Endothelial cell of umbilical vein (primary cell): Measurements from ENCODE around the gene BSND. TPM values are rescaled to one million over a fixed set of nuclear protein-coding genes. Genes with fewer than 3 reads are reported as not detected.

Experiments used
- BruUV-seq: library from RNA; stranded (reverse); fragments of 400-500 nt; replicated peaks from 2 replicates; lab custom pipeline; 2021; lab: Mats Ljungman, UMichigan
- CTCF ChIA-PET: fragments of 300-600, 350-600 bp; sonication (Branson Sonifier 250); formaldehyde crosslinking; loops from one replicate; lab custom pipeline; 2021; ENCODE audit warnings: antibody characterized with exemption, inconsistent platforms; lab: Charles Lee
- POLR2A ChIA-PET: fragments of 300-600, 350-600 bp; sonication (Branson Sonifier 250); formaldehyde crosslinking; loops from one replicate; lab custom pipeline; 2021; ENCODE audit warnings: antibody characterized with exemption, inconsistent platforms; lab: Charles Lee
- DNase-seq: peaks from one replicate; pipeline ENCODE4 v3.0.0-alpha.2; 2011; ENCODE audit warnings: low read depth, low spot score
- FAIRE-seq: peaks from 2 replicates; lab custom pipeline; 2011; peaks lifted over from hg19 to GRCh38; lab: Jason Lieb, UNC
- H2AFZ ChIP-seq: 2 replicates; pipeline ENCODE4 v1.6.0; 2012; ENCODE audit warnings: low read depth, low read length, control low read depth, inconsistent platforms
- H3K27ac ChIP-seq: 2 replicates; pipeline ENCODE4 v1.5.1; 2011; ENCODE audit warnings: low read depth, mild to moderate bottlenecking, control low read depth, low read length, moderate library complexity; ENCODE audit not compliant: insufficient read depth
- H3K27me3 ChIP-seq, 2 experiments: 2 replicates each; pipeline versions ENCODE4 v1.6.0 to v1.6.1; 2011; ENCODE audit warnings: low read length in 2 of 2, mixed read lengths in 1 of 2; ENCODE audit not compliant: control insufficient read depth in 2 of 2, insufficient read depth in 2 of 2
- H3K36me3 ChIP-seq, 2 experiments: 2 replicates in 1 of 2; 3 replicates in 1 of 2; pipeline ENCODE4 v1.5.1; 2011; ENCODE audit warnings: low read length in 2 of 2, mild to moderate bottlenecking in 1 of 2, moderate library complexity in 1 of 2; ENCODE audit not compliant: control insufficient read depth in 2 of 2, insufficient read depth in 2 of 2; ENCODE audit errors: extremely low read depth in 1 of 2
- H3K4me1 ChIP-seq: 3 replicates; pipeline ENCODE4 v1.5.1; 2011; ENCODE audit warnings: mild to moderate bottlenecking, low read length; ENCODE audit not compliant: control insufficient read depth, insufficient read depth; ENCODE audit errors: extremely low read depth
- H3K4me2 ChIP-seq: 2 replicates; pipeline ENCODE4 v1.6.1; 2011; ENCODE audit warnings: low read length, control low read depth, mixed read lengths; ENCODE audit not compliant: insufficient read depth
- H3K4me3 ChIP-seq, 3 experiments: fragments of 200-600 bp in 1 of 3; sonication (generic), shearing (Covaris generic) in 1 of 3; replicated peaks in 1 of 3; 2 replicates each; pipeline ENCODE4 v1.5.1; 2011 to 2016; ENCODE audit warnings: control low read depth in 3 of 3, low read length in 3 of 3, mild to moderate bottlenecking in 2 of 3, inconsistent platforms in 1 of 3, low read depth in 1 of 3, moderate library complexity in 1 of 3; ENCODE audit not compliant: insufficient read depth in 1 of 3
- H3K79me2 ChIP-seq: 2 replicates; pipeline ENCODE4 v1.6.0; 2012; ENCODE audit warnings: low read length, inconsistent platforms; ENCODE audit not compliant: control insufficient read depth, insufficient read depth
- H3K9ac ChIP-seq: replicated peaks from 2 replicates; pipeline ENCODE3; 2011; ENCODE audit warnings: low read length, control low read depth; ENCODE audit not compliant: insufficient read depth; ENCODE audit errors: extremely low read depth
- H3K9me1 ChIP-seq: replicated peaks from 3 replicates; pipeline ENCODE4 v1.6.0; 2011; ENCODE audit warnings: mild to moderate bottlenecking, low read length; ENCODE audit not compliant: control insufficient read depth, insufficient read depth; ENCODE audit errors: extremely low read depth
- H3K9me3 ChIP-seq: replicated peaks from 2 replicates; pipeline ENCODE4 v1.5.1; 2012; ENCODE audit warnings: low read length, inconsistent platforms; ENCODE audit not compliant: control insufficient read depth, insufficient read depth
- H4K20me1 ChIP-seq: replicated peaks from 2 replicates; pipeline ENCODE3; 2011; ENCODE audit warnings: mild to moderate bottlenecking, low read length; ENCODE audit not compliant: control insufficient read depth, insufficient read depth; ENCODE audit errors: extremely low read depth
- FOS ChIP-seq: IDR thresholded peaks from 2 replicates; pipeline ENCODE4 v1.6.1; 2011; ENCODE audit warnings: mild to moderate bottlenecking, low read length, moderate library complexity, borderline replicate concordance; ENCODE audit not compliant: insufficient read depth
- GATA2 ChIP-seq: IDR thresholded peaks from 2 replicates; pipeline ENCODE4 v1.7.0; 2011; ENCODE audit warnings: low read depth, mild to moderate bottlenecking, moderate library complexity, mixed read lengths, low read length; ENCODE audit not compliant: insufficient read length, insufficient read depth
- JUN ChIP-seq: IDR thresholded peaks from 2 replicates; pipeline ENCODE4 v1.6.1; 2011; ENCODE audit warnings: borderline replicate concordance, low read depth; ENCODE audit not compliant: insufficient read length, insufficient read depth
- MYC ChIP-seq: IDR thresholded peaks from one replicate; pipeline ENCODE4 v1.6.1; 2011; ENCODE audit warnings: mild to moderate bottlenecking, low read depth, low read length
- POLR2A ChIP-seq: IDR thresholded peaks from 2 replicates; pipeline ENCODE4 v1.6.1; 2012; ENCODE audit warnings: low read depth, mild to moderate bottlenecking, control low read depth, low read length
- POLR2AphosphoS5 ChIP-seq: IDR thresholded peaks from 2 replicates; pipeline ENCODE4 v1.6.1; 2012; ENCODE audit warnings: low read depth, mild to moderate bottlenecking, control low read depth, low read length, moderate library complexity; ENCODE audit not compliant: insufficient read depth
- dilution Hi-C: fragments of 300-500 bp; cut with MboI; formaldehyde crosslinking; loops from one replicate; pipeline ENCODE4 v1.15.0; 2019; ENCODE audit warnings: low sequenced_read_pairs; ENCODE audit not compliant: extremely low pct_ligation_motif_present
- intact Hi-C: fragments of 100-400 bp; cut with micrococcal nuclease; formaldehyde crosslinking; loops from one replicate; pipeline ENCODE4 v1.10.0; 2022
- polyA plus RNA-seq, 4 experiments: library from polyadenylated mRNA; depleted of rRNA in 3 of 4; stranded (reverse) in 3 of 4; unstranded in 1 of 4; fragments of >200 nt; gene quantifications; 2 replicates each; pipeline versions ENCODE4 v1.2.1 to v1.2.3, GENCODE V29; 2011 to 2012; ENCODE audit warnings: missing spikeins in 1 of 4
- total RNA-seq: library from RNA; stranded (reverse); gene quantifications from 2 replicates; pipeline ENCODE4 v1.2.3, GENCODE V29; 2021
- TF ChIP-seq, protein P1 (sequence below), 2 donors: IDR thresholded peaks; 1 replicate in 1 of 2; 2 replicates in 1 of 2; pipeline ENCODE4 v1.5.1; 2011; ENCODE audit warnings: low read length in 2 of 2, mild to moderate bottlenecking in 2 of 2, moderate library complexity in 2 of 2, control low read depth in 1 of 2, inconsistent platforms in 1 of 2, low read depth in 1 of 2; ENCODE audit not compliant: insufficient read depth in 1 of 2; ENCODE audit errors: extremely low read depth in 1 of 2
- TF ChIP-seq, protein P2 (sequence below): IDR thresholded peaks from 2 replicates; pipeline ENCODE4 v1.6.1; 2011; ENCODE audit not compliant: insufficient read depth, insufficient read length

The BSND gene
- total and polyA plus RNA-seq, 2 donors (not counting 3 experiments of a cell fraction or from before 2014, with no cell fraction given): not detected

DNA sequence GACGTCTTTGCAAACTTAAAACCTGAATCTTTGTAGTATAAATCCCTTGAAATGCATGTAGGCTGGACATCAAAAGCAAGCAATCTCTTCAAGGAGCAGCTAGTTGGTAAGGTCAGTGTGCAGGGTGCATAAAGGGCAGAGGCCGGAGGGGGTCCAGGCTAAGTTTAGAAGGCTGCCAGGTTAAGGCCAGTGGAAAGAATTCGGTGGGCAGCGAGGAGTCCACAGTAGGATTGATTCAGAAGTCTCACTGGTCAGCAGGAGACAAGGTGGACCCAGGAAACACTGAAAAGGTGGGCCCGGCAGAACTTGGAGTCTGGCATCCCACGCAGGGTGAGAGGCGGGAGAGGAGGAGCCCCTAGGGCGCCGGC, 40.2 kb downstream of the BSND start:
- H3K9me1 ChIP-seq: no peaks in the 10 kb centered on the region
- H2AFZ ChIP-seq: no peak overlapping the region
- CTCF ChIA-PET: interaction anchor here (0.8 to 2.0 kb wide), 2 partner anchors 16 to 94 kb away, joined by 3 to 6 read pairs; no protein-coding TSS in a partner anchor
- dilution Hi-C loops: no loop called here
- no peak for DNase-seq
- no peak for FAIRE-seq
- no peak overlapping the region for H3K9ac ChIP-seq
- H3K36me3 ChIP-seq: no peaks in the 10 kb centered on the region
- H3K9me3 ChIP-seq: no peaks in the 10 kb centered on the region
- POLR2A ChIA-PET: no interaction called here
- BruUV-seq: no TSS peak
- H3K4me1 ChIP-seq: peaks cover 4% of the 10 kb centered on the region
- H3K4me2 ChIP-seq: no peak overlapping the region
- no peaks in the 10 kb centered on the region for H3K79me2 ChIP-seq
- no peak overlapping the region for H3K27ac ChIP-seq
- intact Hi-C loops: no loop called here
- no peak for TF ChIP-seq GATA2
- TF ChIP-seq, protein P1, sequence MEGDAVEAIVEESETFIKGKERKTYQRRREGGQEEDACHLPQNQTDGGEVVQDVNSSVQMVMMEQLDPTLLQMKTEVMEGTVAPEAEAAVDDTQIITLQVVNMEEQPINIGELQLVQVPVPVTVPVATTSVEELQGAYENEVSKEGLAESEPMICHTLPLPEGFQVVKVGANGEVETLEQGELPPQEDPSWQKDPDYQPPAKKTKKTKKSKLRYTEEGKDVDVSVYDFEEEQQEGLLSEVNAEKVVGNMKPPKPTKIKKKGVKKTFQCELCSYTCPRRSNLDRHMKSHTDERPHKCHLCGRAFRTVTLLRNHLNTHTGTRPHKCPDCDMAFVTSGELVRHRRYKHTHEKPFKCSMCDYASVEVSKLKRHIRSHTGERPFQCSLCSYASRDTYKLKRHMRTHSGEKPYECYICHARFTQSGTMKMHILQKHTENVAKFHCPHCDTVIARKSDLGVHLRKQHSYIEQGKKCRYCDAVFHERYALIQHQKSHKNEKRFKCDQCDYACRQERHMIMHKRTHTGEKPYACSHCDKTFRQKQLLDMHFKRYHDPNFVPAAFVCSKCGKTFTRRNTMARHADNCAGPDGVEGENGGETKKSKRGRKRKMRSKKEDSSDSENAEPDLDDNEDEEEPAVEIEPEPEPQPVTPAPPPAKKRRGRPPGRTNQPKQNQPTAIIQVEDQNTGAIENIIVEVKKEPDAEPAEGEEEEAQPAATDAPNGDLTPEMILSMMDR (IDR thresholded peaks at IDR 0.05; ENCODE audit: extremely low read depth in 1 of 2, insufficient read depth in 1 of 2, low read depth in 1 of 2, low read length in 2 of 2): no peak
- TF ChIP-seq POLR2A: no peak
- TF ChIP-seq JUN: no peak
- TF ChIP-seq POLR2AphosphoS5: no peak
- no peak for TF ChIP-seq MYC
- TF ChIP-seq FOS: no peak
- TF ChIP-seq, protein P2, sequence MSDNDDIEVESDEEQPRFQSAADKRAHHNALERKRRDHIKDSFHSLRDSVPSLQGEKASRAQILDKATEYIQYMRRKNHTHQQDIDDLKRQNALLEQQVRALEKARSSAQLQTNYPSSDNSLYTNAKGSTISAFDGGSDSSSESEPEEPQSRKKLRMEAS: no peak
- no peak overlapping the region for H3K4me3 ChIP-seq
- peaks cover 58 to 71% of the 10 kb centered on the region in 2 experiments for H3K27me3 ChIP-seq
- H4K20me1 ChIP-seq: no peaks in the 10 kb centered on the region
